T-helper 22 cell (primary cell): ENCODE measurements around the gene STK11.
A peak's percentile ranks its signal among the peaks of the same experiment; 100 is the strongest.

ENCODE experiments used
- DNase-seq: peaks from one replicate; pipeline ENCODE4 v3.0.0-alpha.2; 2020; ENCODE audit warnings: low read depth

The STK11 gene

DNA sequence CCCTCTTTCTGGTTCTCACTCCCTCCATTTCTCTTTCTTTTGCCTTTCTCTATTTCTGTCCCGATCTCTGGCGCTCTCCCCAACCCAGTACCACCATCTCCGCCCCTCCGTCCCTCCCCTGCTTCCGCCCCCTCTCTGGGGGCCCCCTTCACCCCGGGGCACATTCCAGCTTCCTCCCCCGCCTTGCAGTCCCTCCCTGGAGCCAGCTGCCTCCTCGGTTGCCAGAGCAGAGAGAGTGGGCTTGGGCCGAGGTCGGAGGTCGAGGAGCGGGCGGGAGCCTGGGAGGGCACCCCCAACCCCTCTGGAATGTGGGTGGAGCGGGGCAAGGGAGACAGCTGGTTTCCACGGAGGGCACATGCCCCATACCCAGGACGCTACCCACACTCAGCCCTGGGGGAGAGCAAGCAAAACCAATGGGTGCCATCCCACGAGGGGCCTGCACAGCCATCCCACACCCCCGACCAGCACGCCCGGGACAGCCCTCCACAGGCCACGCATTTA lies 57.1 kb downstream of the STK11 start:
- DNase-seq = no peak

GRCh38 chr19:1263188-1263587 lies 57.6 kb downstream of the STK11 start:
- no peak for DNase-seq

GRCh38 chr19:1264801-1265614 lies 59.4 kb downstream of the STK11 start:
- no peak for DNase-seq

GRCh38 chr19:1265615-1266128 lies 60.1 kb downstream of the STK11 start:
- DNase-seq = peak; percentile 30

- peak; percentile 79 for DNase-seq
Measured at GRCh38 chr19:1266129-1266915, 60.7 kb downstream of the STK11 start.

GRCh38 chr19:1266916-1267476 lies 61.4 kb downstream of the STK11 start:
- DNase-seq = peak; percentile 36

- peak; percentile 37 for DNase-seq
Measured at GRCh38 chr19:1267477-1268225, 62.1 kb downstream of the STK11 start.

GRCh38 chr19:1268226-1269064 lies 62.9 kb downstream of the STK11 start:
- DNase-seq = no peak

- DNase-seq = peak; percentile 100
Measured at GRCh38 chr19:1269065-1269477, 63.5 kb downstream of the STK11 start, which contains the start of gene CIRBP. CIRBP (plus strand) TSS chr19:1269332; CDS start chr19:1270934, 1,602 bp downstream.

- peak; percentile 74 for DNase-seq
Measured at GRCh38 chr19:1269478-1270212, 64.1 kb downstream of the STK11 start.

GRCh38 chr19:1270213-1270853 lies 64.8 kb downstream of the STK11 start:
- DNase-seq = no peak

DNA sequence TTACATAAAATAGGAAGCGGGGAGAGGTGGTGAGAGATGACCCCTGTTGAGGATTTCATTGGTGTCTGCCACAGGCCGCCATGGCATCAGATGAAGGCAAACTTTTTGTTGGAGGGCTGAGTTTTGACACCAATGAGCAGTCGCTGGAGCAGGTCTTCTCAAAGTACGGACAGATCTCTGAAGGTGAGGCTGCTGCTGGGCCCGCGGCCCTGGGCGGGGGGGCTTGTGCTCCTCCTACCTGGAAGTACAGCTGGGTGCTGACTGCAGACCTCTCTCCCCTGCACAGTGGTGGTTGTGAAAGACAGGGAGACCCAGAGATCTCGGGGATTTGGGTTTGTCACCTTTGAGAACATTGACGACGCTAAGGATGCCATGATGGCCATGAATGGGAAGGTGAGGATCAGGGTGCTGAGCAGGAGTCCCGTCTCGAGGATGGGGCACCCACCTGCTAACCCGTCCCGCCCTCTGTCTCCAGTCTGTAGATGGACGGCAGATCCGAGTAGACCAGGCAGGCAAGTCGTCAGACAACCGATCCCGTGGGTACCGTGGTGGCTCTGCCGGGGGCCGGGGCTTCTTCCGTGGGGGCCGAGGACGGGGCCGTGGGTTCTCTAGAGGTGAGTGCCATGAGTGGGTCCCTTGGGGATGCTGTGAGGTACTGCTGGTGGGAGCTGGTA lies 65.4 kb downstream of the STK11 start:
- DNase-seq = no peak

GRCh38 chr19:1271528-1272422 lies 66.2 kb downstream of the STK11 start:
- DNase-seq = no peak

GRCh38 chr19:1272423-1273262 lies 67.1 kb downstream of the STK11 start:
- no peak for DNase-seq

DNA sequence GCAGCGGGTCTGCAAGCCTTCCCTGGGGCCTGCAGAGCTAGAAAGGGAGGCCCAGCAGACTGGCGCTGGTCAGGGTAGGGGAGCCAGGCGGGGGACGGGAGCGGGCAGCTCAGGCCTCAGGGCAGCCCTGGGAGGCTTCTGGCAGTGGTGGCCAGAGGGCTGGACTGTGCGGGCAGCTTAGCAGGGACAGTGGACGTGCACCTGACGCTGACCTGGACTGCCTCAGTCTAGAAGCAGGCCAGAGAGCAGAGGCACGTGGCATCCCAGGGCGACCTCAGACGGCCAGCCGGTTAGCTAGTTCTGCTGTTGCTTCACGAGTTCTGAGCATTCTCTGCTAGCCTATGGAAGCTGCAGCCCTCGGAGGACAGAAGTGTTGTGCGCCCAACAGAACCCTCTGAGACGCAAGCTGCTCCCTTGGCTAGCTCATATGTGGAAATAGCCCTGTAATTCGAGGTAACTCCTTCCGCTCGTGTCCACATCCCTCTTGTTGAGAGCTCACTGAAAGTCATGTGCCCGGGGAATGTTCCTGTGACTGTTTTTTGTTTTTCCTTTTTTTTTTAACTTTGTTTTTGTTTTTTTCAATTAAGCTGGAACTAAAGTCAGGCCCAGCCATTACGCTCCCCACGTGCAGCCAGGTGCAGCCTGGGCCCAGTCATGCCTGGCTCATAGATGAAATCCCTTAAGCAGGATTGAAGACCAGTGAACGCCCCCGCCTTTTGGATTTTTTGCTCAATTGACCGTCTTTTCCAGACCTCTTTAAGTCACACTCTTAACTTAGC lies 67.9 kb downstream of the STK11 start:
- no peak for DNase-seq
